Occipital lobe (tissue), 2 donors: ENCODE data around the gene ZNF341. TPM values are rescaled to one million over a fixed set of nuclear protein-coding genes. Genes with fewer than 3 reads are reported as not detected.

Experiments used
- DNase-seq: peaks from one replicate; lab custom pipeline; 2025; lab: John Stamatoyannopoulos, UW
- total RNA-seq: library from RNA; depleted of rRNA; stranded (reverse); fragments of >200 nt; gene quantifications from one replicate; pipeline ENCODE4 v1.2.3, GENCODE V29; 2014

ZNF341 gene
- total RNA-seq, 1 donor from 2014 or later: 2.7 TPM

- DNase-seq: no peak
Measured at GRCh38 chr20:33701629-33702450, 30.0 kb upstream of the ZNF341 start.

GRCh38 chr20:33702861-33703260 is 28.9 kb upstream of the ZNF341 start:
- peak; percentile 45 for DNase-seq

- DNase-seq: no peak
Measured at GRCh38 chr20:33703498-33704137, 28.2 kb upstream of the ZNF341 start.

- no peak for DNase-seq
Measured at GRCh38 chr20:33704197-33704924, 27.4 kb upstream of the ZNF341 start.

- DNase-seq: no peak
Measured at GRCh38 chr20:33707668-33708067, 24.1 kb upstream of the ZNF341 start.

GRCh38 chr20:33709398-33709797 is 22.4 kb upstream of the ZNF341 start:
- no peak for DNase-seq

- no peak for DNase-seq
Measured at GRCh38 chr20:33709905-33710541, 21.8 kb upstream of the ZNF341 start.

GRCh38 chr20:33710681-33711445 is 20.9 kb upstream of the ZNF341 start:
- no peak for DNase-seq

- no peak for DNase-seq
Measured at GRCh38 chr20:33711446-33711738, 20.4 kb upstream of the ZNF341 start.

GRCh38 chr20:33713865-33714367 is 17.9 kb upstream of the ZNF341 start:
- no peak for DNase-seq

GRCh38 chr20:33716498-33716897 is 15.3 kb upstream of the ZNF341 start:
- no peak for DNase-seq

GRCh38 chr20:33719277-33719988 is 12.4 kb upstream of the ZNF341 start:
- DNase-seq: no peak

GRCh38 chr20:33719989-33720709 is 11.6 kb upstream of the ZNF341 start, which contains the start of gene PXMP4:
Gene PXMP4, minus strand, starts transcription at chr20:33720310. Its CDS starts 103 bp downstream, at chr20:33720207.
- peak; percentile 95 for DNase-seq

GRCh38 chr20:33721391-33722140 is 10.2 kb upstream of the ZNF341 start:
- DNase-seq: no peak

- no peak for DNase-seq
Measured at GRCh38 chr20:33724439-33725094, 7.2 kb upstream of the ZNF341 start.

GRCh38 chr20:33725607-33726264 is 6.1 kb upstream of the ZNF341 start:
- no peak for DNase-seq

GRCh38 chr20:33727115-33727479 is 4.7 kb upstream of the ZNF341 start:
- DNase-seq: no peak

GRCh38 chr20:33727806-33728205 is 4.0 kb upstream of the ZNF341 start:
- no peak for DNase-seq
